Neural cell (in vitro differentiated cells): ENCODE data around the gene STAT2. TPM values are rescaled to one million over a fixed set of nuclear protein-coding genes. Genes with fewer than 3 reads are reported as not detected.

Experiments used
- H2AFZ ChIP-seq: fragments of 200-600, 300-800 bp; sonication (generic), shearing (Covaris generic); 2 replicates; pipeline ENCODE4 v1.6.0; 2014; ENCODE audit warnings: low read depth, mild to moderate bottlenecking, antibody characterized with exemption, low read length, moderate library complexity
- H3F3A ChIP-seq: fragments of 200-600 bp; shearing (Covaris generic); 2 replicates; pipeline ENCODE4 v1.6.1; 2016; ENCODE audit warnings: mild to moderate bottlenecking, moderate library complexity, mixed read lengths, antibody characterized with exemption, low read length; ENCODE audit not compliant: insufficient read depth, poor library complexity, severe bottlenecking
- H3K27ac ChIP-seq: fragments of 200-600, 300-800 bp; sonication (generic), shearing (Covaris generic); 2 replicates; pipeline ENCODE4 v1.5.1; 2014; ENCODE audit warnings: mild to moderate bottlenecking, low read length, moderate library complexity
- H3K27me3 ChIP-seq: fragments of 300-800, 200-600 bp; sonication (generic), shearing (Covaris generic); 2 replicates; pipeline ENCODE4 v1.6.0; 2014; ENCODE audit warnings: mild to moderate bottlenecking, low read depth, low read length, moderate library complexity; ENCODE audit not compliant: insufficient read depth
- H3K36me3 ChIP-seq: fragments of 300-800, 200-600 bp; sonication (generic), shearing (Covaris generic); 2 replicates; pipeline ENCODE4 v1.5.1; 2014; ENCODE audit warnings: mild to moderate bottlenecking, antibody characterized with exemption, low read length, moderate library complexity; ENCODE audit not compliant: insufficient read depth
- H3K4me2 ChIP-seq: fragments of 300-800, 200-600 bp; sonication (generic), shearing (Covaris generic); 2 replicates; pipeline ENCODE4 v1.6.0; 2014; ENCODE audit warnings: mild to moderate bottlenecking, low read length
- H3K4me3 ChIP-seq: fragments of 300-800, 200-600 bp; sonication (generic), shearing (Covaris generic); 2 replicates; pipeline ENCODE4 v1.5.1; 2014; ENCODE audit warnings: mild to moderate bottlenecking, low read length, moderate library complexity
- H3K79me2 ChIP-seq: fragments of 200-600 bp; shearing (Covaris generic); replicated peaks from 2 replicates; pipeline ENCODE4 v1.6.0; 2014; ENCODE audit warnings: mild to moderate bottlenecking, low read length, moderate library complexity; ENCODE audit not compliant: insufficient read depth
- H3K9ac ChIP-seq: fragments of 300-800, 200-600 bp; sonication (generic), shearing (Covaris generic); 2 replicates; pipeline ENCODE4 v1.6.1; 2016; ENCODE audit warnings: mild to moderate bottlenecking, low read length, mixed read lengths
- H3K9me2 ChIP-seq: fragments of 200-600 bp; shearing (Covaris generic); 2 replicates; pipeline ENCODE4 v1.6.1; 2016; ENCODE audit warnings: mild to moderate bottlenecking, low read length, mixed read lengths; ENCODE audit not compliant: insufficient read depth
- H3K9me3 ChIP-seq: fragments of 200-600, 300-800 bp; sonication (generic), shearing (Covaris generic); 2 replicates; pipeline ENCODE4 v1.6.1; 2016; ENCODE audit warnings: mild to moderate bottlenecking, mixed run types, low read length, moderate library complexity, mixed read lengths
- H4K20me1 ChIP-seq: fragments of 200-600 bp; shearing (Covaris generic); 2 replicates; pipeline ENCODE4 v1.6.1; 2016; ENCODE audit warnings: mild to moderate bottlenecking, mixed run types; ENCODE audit not compliant: insufficient read depth
- EP300 ChIP-seq: fragments of 450-650 bp; conservative IDR thresholded peaks from 2 replicates; pipeline ENCODE4 v1.6.1; 2014; ENCODE audit warnings: antibody characterized with exemption, mild to moderate bottlenecking, moderate library complexity; ENCODE audit not compliant: poor library complexity, severe bottlenecking
- EZH2 ChIP-seq: fragments of 200-600, 300-800 bp; shearing (Covaris generic), sonication (generic); IDR thresholded peaks from 2 replicates; pipeline ENCODE4 v1.6.1; 2014; ENCODE audit warnings: antibody characterized with exemption, low read length, borderline replicate concordance, mild to moderate bottlenecking; ENCODE audit not compliant: insufficient read depth, poor library complexity, severe bottlenecking
- MXI1 ChIP-seq: fragments of 450-650 bp; conservative IDR thresholded peaks from 2 replicates; pipeline ENCODE4 v1.6.1; 2014; ENCODE audit warnings: antibody characterized with exemption, mild to moderate bottlenecking; ENCODE audit not compliant: poor library complexity, severe bottlenecking
- POLR2AphosphoS5 ChIP-seq: IDR thresholded peaks from 2 replicates; pipeline ENCODE4 v1.6.1; 2012
- RAD21 ChIP-seq: fragments of 450-650 bp; conservative IDR thresholded peaks from 2 replicates; pipeline ENCODE4 v1.6.1; 2014; ENCODE audit warnings: antibody characterized with exemption, mild to moderate bottlenecking, moderate library complexity
- SMC3 ChIP-seq: fragments of 450-650 bp; conservative IDR thresholded peaks from 2 replicates; pipeline ENCODE4 v1.6.1; 2014; ENCODE audit warnings: antibody characterized with exemption, mild to moderate bottlenecking, moderate library complexity; ENCODE audit not compliant: poor library complexity
- TAF1 ChIP-seq: IDR thresholded peaks from 2 replicates; pipeline ENCODE4 v1.6.1; 2012; ENCODE audit warnings: low read depth
- polyA plus RNA-seq: library from polyadenylated mRNA; depleted of rRNA; stranded (reverse); fragments of >200 nt; gene quantifications from 2 replicates; pipeline ENCODE4 v1.2.3, GENCODE V29; 2014
- TF ChIP-seq, protein P1 (sequence below): IDR thresholded peaks from 2 replicates; pipeline ENCODE4 v1.6.1; 2012; ENCODE audit warnings: borderline replicate concordance
- TF ChIP-seq, protein P2 (sequence below): fragments of 450-650 bp; IDR thresholded peaks from 2 replicates; pipeline ENCODE4 v1.5.1; 2014; ENCODE audit warnings: antibody characterized with exemption, mild to moderate bottlenecking, moderate library complexity; ENCODE audit not compliant: poor library complexity, severe bottlenecking

Gene STAT2
- polyA plus RNA-seq, 1 donor from 2014 or later, result 88.2 TPM

DNA sequence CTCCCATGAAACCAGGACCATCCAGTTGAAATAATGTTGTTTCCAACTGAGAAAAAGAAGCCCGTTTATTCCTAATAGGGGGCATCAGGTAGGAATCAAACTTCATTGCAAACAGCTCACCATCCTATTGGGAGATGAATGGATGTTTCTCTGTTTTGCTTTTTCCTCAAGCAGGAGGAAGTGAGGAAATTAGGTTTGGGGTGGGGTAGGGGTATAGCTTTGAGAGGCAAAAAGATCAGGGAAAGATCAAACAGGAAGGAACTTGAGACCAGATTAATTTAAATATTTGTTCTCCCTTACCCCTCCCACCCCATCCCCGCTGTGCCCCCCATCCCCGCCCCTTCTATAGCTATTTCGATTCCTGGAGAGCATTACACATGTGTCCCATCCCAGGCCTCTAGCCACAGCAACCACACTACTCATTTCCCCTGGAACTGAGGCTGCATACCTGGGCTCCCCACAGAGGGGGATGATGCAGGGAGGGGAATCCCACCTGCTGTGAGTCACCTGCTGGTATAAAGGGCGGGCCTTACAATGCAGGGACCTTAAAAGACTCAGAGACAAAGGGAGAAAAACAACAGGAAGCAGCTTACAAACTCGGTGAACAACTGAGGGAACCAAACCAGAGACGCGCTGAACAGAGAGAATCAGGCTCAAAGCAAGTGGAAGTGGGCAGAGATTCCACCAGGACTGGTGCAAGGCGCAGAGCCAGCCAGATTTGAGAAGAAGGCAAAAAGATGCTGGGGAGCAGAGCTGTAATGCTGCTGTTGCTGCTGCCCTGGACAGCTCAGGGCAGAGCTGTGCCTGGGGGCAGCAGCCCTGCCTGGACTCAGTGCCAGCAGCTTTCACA is 21.4 kb downstream of the STAT2 start, which contains the start of gene IL23A:
Gene IL23A (plus strand): TSS at position 577 of the 850 bp plus-strand sequence. CDS start 161 bp downstream, at position 738.
- no peaks in the 10 kb centered on the region for H3K9me3 ChIP-seq
- H3K4me2 ChIP-seq, result no peak within 1 kb of the TSS
- H3K4me3 ChIP-seq, result no peak within 1 kb of the TSS
- no peaks in the 10 kb centered on the region for H3K27me3 ChIP-seq
- no peak within 1 kb of the TSS for H3K9ac ChIP-seq
- peaks cover 2% of the 10 kb centered on the region for H3F3A ChIP-seq
- no peak within 1 kb of the TSS for H2AFZ ChIP-seq
- TF ChIP-seq EZH2, result no peak
- TF ChIP-seq TAF1, result no peak
- TF ChIP-seq, protein P1, sequence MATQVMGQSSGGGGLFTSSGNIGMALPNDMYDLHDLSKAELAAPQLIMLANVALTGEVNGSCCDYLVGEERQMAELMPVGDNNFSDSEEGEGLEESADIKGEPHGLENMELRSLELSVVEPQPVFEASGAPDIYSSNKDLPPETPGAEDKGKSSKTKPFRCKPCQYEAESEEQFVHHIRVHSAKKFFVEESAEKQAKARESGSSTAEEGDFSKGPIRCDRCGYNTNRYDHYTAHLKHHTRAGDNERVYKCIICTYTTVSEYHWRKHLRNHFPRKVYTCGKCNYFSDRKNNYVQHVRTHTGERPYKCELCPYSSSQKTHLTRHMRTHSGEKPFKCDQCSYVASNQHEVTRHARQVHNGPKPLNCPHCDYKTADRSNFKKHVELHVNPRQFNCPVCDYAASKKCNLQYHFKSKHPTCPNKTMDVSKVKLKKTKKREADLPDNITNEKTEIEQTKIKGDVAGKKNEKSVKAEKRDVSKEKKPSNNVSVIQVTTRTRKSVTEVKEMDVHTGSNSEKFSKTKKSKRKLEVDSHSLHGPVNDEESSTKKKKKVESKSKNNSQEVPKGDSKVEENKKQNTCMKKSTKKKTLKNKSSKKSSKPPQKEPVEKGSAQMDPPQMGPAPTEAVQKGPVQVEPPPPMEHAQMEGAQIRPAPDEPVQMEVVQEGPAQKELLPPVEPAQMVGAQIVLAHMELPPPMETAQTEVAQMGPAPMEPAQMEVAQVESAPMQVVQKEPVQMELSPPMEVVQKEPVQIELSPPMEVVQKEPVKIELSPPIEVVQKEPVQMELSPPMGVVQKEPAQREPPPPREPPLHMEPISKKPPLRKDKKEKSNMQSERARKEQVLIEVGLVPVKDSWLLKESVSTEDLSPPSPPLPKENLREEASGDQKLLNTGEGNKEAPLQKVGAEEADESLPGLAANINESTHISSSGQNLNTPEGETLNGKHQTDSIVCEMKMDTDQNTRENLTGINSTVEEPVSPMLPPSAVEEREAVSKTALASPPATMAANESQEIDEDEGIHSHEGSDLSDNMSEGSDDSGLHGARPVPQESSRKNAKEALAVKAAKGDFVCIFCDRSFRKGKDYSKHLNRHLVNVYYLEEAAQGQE, result no peak
- TF ChIP-seq, protein P2, sequence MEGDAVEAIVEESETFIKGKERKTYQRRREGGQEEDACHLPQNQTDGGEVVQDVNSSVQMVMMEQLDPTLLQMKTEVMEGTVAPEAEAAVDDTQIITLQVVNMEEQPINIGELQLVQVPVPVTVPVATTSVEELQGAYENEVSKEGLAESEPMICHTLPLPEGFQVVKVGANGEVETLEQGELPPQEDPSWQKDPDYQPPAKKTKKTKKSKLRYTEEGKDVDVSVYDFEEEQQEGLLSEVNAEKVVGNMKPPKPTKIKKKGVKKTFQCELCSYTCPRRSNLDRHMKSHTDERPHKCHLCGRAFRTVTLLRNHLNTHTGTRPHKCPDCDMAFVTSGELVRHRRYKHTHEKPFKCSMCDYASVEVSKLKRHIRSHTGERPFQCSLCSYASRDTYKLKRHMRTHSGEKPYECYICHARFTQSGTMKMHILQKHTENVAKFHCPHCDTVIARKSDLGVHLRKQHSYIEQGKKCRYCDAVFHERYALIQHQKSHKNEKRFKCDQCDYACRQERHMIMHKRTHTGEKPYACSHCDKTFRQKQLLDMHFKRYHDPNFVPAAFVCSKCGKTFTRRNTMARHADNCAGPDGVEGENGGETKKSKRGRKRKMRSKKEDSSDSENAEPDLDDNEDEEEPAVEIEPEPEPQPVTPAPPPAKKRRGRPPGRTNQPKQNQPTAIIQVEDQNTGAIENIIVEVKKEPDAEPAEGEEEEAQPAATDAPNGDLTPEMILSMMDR, result no peak
- no peak for TF ChIP-seq SMC3
- no peak for TF ChIP-seq POLR2AphosphoS5
- no peak for TF ChIP-seq EP300
- TF ChIP-seq MXI1, result no peak
- TF ChIP-seq RAD21, result no peak
- H3K36me3 ChIP-seq, result no peaks in the 10 kb centered on the region
- no peaks in the 10 kb centered on the region for H3K9me2 ChIP-seq
- H4K20me1 ChIP-seq, result no peaks in the 10 kb centered on the region
- no peak within 1 kb of the TSS for H3K27ac ChIP-seq
- H3K79me2 ChIP-seq, result no peaks in the 10 kb centered on the region

DNA sequence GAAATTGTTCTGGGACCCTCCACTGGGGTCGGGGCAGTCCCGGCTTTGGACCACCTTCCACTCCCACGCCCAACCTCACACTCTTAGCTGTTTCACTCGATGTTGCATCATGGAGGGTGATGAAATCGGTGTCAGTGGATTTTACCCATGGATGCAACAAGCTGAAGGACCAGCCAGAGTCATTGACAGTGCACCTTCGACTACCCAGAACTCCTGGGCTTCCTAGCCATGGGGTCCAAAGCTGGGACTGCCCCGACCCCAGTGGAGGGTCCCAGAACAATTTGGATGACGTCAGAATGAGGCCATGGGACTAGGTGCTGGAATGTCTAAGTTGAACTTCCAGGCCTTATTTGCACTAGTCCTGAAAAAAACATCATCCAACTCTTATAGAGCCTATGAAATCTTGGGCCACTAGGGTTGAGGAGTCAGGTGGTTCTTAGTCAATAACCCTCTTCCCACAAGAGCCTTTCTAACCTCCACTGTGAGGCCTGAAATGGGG is 22.1 kb downstream of the STAT2 start:
- Histone ChIP-seq H3K27ac (no peak overlapping the region), H3K9ac (no peak overlapping the region), H3K79me2 (no peaks in the 10 kb centered on the region), H3K9me2 (no peaks in the 10 kb centered on the region), H3K27me3 (no peaks in the 10 kb centered on the region), H3K9me3 (no peaks in the 10 kb centered on the region), H3K4me3 (no peak overlapping the region), H3K4me2 (no peak overlapping the region), H4K20me1 (no peaks in the 10 kb centered on the region), H2AFZ (no peak overlapping the region), H3K36me3 (no peaks in the 10 kb centered on the region), H3F3A (peaks cover 3% of the 10 kb centered on the region)
- TF ChIP-seq TAF1 (no peak), POLR2AphosphoS5 (no peak), EZH2 (no peak), EP300 (no peak), SMC3 (no peak), RAD21 (no peak), MXI1 (no peak)
- TF ChIP-seq, protein P1, result no peak
- TF ChIP-seq, protein P2, result no peak
